Neural cell (in vitro differentiated cells): Measurements from ENCODE around the gene ERI2.

Source experiments
- POLR2AphosphoS5 ChIP-seq: IDR thresholded peaks from 2 replicates; pipeline ENCODE4 v1.6.1; 2012
- RAD21 ChIP-seq: fragments of 450-650 bp; conservative IDR thresholded peaks from 2 replicates; pipeline ENCODE4 v1.6.1; 2014; ENCODE audit warnings: antibody characterized with exemption, mild to moderate bottlenecking, moderate library complexity
- TF ChIP-seq, protein P1 (sequence below): fragments of 450-650 bp; IDR thresholded peaks from 2 replicates; pipeline ENCODE4 v1.5.1; 2014; ENCODE audit warnings: antibody characterized with exemption, mild to moderate bottlenecking, moderate library complexity; ENCODE audit not compliant: poor library complexity, severe bottlenecking

DNA sequence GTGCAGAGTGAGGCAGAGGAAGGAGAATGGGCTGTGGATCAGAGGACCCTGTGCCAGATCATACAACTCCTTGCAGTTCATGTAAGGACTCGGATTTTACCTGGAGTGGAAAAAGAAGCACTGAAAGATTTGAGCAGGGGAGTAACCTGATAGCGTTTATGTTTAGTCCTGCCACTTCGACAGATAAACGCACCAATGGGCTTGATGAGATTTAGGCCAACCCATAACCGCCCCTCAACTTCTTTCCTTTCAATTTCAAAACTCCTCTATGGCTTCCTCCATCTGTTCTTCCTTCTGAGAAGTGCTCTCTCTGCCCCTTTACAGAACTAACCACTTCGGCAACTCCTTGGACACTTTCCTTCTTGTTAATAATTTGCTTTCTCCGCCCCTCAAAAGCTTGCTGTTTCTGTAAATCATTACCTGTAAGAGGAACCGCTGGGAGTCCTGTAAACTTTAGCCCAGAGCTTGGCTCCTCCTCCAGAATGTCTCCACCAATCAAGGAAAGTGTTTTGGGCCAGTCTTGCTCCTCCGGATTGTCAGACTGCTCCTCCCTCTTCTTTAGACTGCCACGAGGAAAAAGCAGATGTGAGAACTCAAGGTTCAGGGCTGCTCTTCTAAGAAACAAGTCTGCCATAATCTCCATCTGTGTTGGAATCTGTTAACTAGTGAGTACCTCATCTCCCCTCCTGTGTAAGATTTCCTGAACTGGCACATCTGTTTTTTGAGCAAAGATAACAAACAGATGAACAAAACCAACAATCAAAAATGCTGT is 42.6 kb downstream of the ERI2 start, which contains the start of gene ACSM3:
- TF ChIP-seq, protein P1, sequence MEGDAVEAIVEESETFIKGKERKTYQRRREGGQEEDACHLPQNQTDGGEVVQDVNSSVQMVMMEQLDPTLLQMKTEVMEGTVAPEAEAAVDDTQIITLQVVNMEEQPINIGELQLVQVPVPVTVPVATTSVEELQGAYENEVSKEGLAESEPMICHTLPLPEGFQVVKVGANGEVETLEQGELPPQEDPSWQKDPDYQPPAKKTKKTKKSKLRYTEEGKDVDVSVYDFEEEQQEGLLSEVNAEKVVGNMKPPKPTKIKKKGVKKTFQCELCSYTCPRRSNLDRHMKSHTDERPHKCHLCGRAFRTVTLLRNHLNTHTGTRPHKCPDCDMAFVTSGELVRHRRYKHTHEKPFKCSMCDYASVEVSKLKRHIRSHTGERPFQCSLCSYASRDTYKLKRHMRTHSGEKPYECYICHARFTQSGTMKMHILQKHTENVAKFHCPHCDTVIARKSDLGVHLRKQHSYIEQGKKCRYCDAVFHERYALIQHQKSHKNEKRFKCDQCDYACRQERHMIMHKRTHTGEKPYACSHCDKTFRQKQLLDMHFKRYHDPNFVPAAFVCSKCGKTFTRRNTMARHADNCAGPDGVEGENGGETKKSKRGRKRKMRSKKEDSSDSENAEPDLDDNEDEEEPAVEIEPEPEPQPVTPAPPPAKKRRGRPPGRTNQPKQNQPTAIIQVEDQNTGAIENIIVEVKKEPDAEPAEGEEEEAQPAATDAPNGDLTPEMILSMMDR, result no peak
- TF ChIP-seq POLR2AphosphoS5, result no peak
- TF ChIP-seq RAD21, result no peak
